Measurements from ENCODE around the gene ZSWIM4. TPM values are rescaled to one million over a fixed set of nuclear protein-coding genes. Genes with fewer than 3 reads are reported as not detected.

Gene ZSWIM4
- total and polyA plus RNA-seq, 2 of the 4 experiments (the other 2 are of a cell fraction), result 2.2 to 6.2 TPM

- no peak for TF ChIP-seq RAD21 (IDR thresholded peaks at IDR 0.05; ENCODE audit: low read length)
- TF ChIP-seq CHD1 (IDR thresholded peaks at IDR 0.05; ENCODE audit: low read depth, low read length), result no peak
- no peak for TF ChIP-seq SMC3 (IDR thresholded peaks at IDR 0.05; ENCODE audit: low read depth, low read length)
These were observed 11.4 kb upstream of the ZSWIM4 start (continued) for GRCh38 chr19:13783565-13784500.
